HEK293 (cell line): ENCODE results near the gene OBSCN.

Experiments
- ATF2 ChIP-seq: fragments of 450-650 bp; formaldehyde crosslinking; IDR thresholded peaks from 2 replicates; pipeline ENCODE4 v1.5.1; 2016; ENCODE audit warnings: missing biosample characterization, missing genetic modification characterization, low read depth
- CTCF ChIP-seq: fragments of 450-650 bp; formaldehyde crosslinking; IDR thresholded peaks from 2 replicates; pipeline ENCODE4 v1.5.1; 2016; ENCODE audit warnings: missing biosample characterization, missing genetic modification characterization
- SCRT1 ChIP-seq: fragments of 450-650 bp; formaldehyde crosslinking; IDR thresholded peaks from 2 replicates; pipeline ENCODE4 v1.5.1; 2016; ENCODE audit warnings: missing biosample characterization, missing genetic modification characterization, borderline replicate concordance
- ZNF792 ChIP-seq: fragments of 450-650 bp; formaldehyde crosslinking; IDR thresholded peaks from 2 replicates; pipeline ENCODE4 v1.5.1; 2016; ENCODE audit warnings: missing biosample characterization, missing genetic modification characterization

GRCh38 chr1:228350179-228350742 lies 142.4 kb downstream of the OBSCN start:
- no peak for TF ChIP-seq SCRT1 (tag by site-specific recombination)
- TF ChIP-seq ZNF792 (tag by site-specific recombination) = no peak
- TF ChIP-seq ATF2 (tag by site-specific recombination) = no peak
- no peak for TF ChIP-seq CTCF (tag by site-specific recombination)
